T follicular helper cell (primary cell): ENCODE measurements around the gene COLQ.

Experiments
- DNase-seq: peaks from one replicate; pipeline ENCODE4 v3.0.0-alpha.2; 2020; ENCODE audit warnings: low read depth

COLQ gene

DNA sequence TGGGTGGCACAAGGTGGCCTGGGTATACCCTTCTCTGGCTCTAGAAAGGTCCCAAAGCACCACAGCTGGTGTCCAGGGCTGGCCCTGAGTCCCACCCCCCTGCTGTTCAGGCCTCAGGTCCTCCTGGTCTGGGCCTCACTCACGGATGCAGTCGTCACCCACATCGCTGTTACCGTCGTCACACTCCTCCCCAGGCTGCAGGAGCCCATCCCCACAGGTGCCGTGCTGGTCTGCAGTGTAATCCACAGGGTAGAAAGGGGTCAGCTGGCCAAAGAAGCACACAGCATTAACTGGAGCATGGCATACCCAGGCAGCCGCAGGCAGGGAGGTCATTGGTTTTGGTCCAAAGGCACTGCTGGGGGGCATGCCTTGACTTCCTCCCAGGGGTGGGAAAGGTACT lies 65.8 kb downstream of the COLQ start:
- no peak for DNase-seq

GRCh38 chr3:15454965-15455364 lies 66.5 kb downstream of the COLQ start:
- DNase-seq = no peak

DNA sequence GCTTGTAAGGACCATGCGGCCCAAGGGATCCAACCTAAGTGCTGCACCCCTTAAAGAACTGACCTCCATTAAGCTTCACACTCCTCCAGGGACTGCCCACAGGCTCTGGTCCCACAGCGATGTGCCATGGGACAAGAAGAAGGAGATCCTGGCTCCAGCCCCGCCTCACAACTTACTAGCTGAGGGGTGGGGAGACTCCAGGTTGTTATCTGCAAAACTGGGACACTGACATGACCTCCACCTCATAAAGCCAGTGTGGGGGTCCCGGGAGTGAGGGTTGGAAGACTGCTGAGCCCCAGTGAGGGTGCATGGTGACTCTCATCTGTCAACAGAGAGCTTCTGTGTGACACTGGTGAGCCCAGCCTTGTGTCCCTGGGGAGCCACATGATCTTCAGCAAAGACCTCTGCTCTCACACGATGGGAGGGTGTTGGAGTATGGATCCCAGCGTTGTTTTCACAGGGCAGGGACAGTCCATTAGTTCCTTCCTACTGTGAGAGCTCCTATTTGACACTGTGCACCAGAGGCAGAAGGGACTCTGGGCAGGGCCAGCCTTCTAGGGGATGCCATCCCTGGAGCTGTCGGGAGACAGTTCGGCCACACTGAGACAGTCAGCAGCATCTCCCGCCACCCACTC lies 67.4 kb downstream of the COLQ start:
- no peak for DNase-seq

GRCh38 chr3:15453501-15453900 lies 68.0 kb downstream of the COLQ start:
- no peak for DNase-seq

- no peak for DNase-seq
Observed at GRCh38 chr3:15452961-15453360, 68.5 kb downstream of the COLQ start.

- DNase-seq = no peak
Observed at GRCh38 chr3:15452156-15452555, 69.3 kb downstream of the COLQ start.

- DNase-seq = no peak
Observed at GRCh38 chr3:15451216-15452113, 70.0 kb downstream of the COLQ start.

DNA sequence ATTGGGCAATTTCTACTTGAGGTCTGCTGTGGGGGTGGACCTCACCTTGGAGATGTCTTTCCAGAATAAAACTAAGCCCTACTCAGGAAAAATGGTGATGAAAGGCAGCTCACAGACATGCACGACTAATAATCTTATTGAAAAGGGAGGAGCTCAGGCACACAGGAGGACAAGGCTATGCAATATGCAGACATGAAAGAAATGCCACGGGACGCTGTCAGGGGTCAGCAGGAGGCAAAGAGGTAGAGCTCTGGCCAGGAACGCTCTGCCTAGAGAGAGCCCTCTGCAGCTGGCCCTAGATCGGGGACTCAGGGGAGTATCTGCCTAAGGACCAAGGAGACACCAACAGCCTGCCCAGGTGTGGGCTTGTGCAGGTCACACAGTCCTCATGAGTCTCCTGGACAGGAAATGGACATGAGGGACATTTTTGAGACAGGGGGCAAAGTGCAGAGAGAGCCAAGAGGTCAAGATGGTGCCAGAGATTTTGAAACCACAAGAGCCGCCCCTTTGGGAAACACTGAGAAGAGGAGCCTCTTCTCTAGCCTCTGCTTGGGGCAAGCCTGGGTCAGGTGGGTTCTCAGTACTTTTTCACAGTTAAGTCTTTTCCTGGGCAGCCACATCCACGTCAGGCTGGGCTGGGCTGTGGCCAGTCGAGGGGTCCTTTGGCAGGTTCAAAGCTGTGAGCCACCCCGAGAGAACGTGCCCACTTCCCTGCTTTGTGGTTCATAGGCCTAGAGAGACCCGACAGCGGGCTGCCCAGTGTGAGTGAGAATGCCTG lies 70.9 kb downstream of the COLQ start:
- no peak for DNase-seq

DNA sequence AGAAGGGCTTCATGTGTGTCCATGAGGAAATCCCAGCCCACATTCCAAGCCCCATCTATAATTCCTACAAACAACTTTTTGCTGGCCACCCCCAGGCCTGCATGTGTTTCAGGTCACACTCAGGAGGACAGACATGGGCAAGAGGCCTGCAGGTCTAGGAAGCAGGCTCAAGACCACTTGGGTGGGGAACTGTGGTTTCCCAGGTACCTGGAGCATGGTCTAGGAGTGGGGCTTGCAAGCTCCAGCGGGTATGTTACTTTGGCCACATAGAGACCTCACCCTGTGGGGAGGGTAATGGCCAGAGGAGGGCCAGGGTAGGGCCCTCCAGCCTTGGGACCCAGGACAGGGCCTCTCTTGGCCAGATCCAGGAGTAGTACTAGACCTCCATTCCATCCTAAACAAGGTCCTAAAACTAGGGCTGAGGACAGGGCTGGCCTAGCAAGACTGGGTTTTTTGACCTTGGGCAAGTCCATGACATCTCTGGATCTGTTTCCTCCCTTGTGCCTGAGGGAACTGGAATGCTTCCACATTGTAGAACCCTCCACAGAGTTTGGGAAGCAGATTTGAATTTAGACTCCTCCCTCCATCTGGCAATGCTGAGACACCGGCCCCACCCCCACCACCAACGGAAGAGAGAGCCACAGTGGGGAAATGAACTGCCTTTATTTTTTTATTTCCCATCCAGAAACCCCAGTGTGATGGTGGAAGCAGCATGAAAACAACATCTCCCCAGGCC lies 71.8 kb downstream of the COLQ start:
- DNase-seq = no peak

DNA sequence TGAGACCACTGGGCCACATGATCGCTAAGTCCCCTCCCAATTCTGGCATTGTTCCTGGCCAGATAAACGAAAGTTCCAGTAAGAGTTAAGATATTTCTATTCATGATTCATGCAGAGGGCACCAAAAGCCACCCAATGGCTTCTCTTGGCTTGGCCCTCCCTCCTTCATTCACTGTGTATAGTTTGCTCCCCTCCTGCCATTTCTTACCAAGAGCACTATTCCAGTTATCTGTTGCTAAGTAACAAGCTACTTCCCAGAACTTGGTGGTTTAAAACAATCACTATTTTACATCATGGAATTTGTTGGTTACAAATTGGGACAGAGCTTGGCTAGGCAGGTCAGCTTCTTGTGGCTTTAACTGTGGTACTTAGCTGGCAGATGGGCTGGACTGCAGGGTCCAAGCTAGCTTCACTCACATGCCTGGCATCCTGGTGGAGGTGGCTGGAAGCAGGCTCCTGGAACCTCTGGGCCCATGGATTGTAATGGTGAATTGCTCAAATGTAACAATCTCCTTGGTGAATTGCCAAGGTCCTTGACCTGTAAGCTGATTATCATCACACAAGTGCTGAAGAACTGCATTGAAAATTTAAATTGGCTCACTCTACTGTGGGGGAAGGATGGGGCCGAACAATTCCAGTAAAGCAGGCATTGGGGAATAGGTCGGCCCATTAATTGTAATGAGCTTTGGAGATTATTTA lies 77.5 kb downstream of the COLQ start:
- DNase-seq = no peak

GRCh38 chr3:15440891-15441290 lies 80.6 kb downstream of the COLQ start:
- no peak for DNase-seq

DNA sequence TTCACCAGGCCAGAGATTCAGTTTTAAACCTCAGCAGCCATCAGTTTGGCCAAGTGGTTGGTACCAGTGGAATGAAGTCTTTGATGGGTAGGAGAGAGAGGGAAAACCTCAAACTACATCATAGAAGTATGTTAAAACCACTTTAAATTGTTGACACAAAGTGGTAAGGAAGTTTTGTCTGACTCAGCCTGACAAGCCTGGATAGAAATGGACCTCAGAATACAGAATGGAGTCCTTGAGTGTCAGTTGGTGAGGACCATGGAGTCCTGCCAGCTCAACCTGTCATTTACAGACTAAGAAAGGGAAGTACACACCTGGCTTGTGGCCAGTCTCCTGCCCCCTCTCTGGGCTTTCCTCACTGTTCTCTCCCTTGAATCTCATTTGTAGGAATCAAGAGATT lies 82.0 kb downstream of the COLQ start:
- DNase-seq = no peak

- no peak for DNase-seq
Observed at GRCh38 chr3:15438983-15439382, 82.5 kb downstream of the COLQ start.

DNA sequence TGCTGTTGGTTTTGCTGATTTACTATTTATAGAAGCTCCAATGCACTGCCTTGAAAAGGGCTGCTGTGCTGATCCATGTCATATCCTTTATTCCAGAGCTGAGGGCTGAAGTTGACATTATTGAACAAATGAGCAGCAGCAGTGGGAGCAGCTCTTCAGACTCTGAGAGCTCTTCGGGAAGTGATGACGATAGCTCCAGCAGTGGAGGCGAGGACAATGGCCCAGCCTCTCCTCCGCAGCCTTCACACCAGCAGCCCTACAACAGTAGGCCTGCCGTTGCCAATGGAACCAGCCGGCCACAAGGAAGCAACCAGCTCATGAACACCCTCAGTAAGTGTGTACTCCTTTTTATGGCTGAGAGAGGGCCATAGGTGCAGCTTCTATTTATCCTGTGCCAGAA lies 85.3 kb downstream of the COLQ start:
- DNase-seq = no peak

DNA sequence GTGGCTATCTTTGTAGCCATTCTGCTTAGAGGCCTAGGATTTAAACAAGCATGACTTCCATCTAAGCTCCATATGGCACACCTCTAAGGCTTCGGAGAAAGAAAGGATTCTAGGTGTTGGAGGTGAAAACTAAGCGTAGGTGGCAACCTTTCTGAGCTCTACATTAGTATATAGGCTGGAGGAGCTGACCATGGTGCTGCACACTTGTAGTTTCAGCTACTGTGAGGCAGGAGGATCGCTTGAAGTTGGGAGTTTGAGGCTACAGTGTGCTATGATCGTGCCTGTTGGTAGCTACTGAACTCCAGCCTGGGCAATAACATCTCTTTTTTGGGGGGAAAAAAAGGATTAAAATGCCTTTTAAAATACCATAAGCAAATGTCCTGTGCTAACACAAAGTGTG lies 86.8 kb downstream of the COLQ start:
- DNase-seq = no peak

DNA sequence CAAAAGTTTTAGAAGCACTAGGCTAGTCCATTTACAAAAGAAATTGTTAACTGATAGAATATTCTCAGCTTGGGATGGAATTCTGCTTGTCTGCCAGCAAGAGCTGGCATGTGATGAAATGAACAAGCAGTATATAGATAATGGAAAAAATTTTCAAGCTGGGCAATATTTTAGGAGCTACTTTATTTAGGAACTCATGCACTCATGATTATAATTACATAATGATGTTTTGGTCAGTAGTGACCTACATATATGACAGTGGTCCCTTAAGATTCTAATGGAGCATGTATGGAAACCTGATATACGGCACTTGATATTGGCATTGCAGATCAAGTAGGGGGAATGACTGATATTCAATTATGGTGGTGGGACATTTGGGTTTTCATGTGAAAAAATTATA lies 88.0 kb downstream of the COLQ start:
- no peak for DNase-seq

GRCh38 chr3:15431256-15431837 lies 90.2 kb downstream of the COLQ start:
- DNase-seq = no peak

GRCh38 chr3:15430624-15431023 lies 90.9 kb downstream of the COLQ start:
- DNase-seq = no peak

- no peak for DNase-seq
Observed at GRCh38 chr3:15429080-15429479, 92.4 kb downstream of the COLQ start.

DNA sequence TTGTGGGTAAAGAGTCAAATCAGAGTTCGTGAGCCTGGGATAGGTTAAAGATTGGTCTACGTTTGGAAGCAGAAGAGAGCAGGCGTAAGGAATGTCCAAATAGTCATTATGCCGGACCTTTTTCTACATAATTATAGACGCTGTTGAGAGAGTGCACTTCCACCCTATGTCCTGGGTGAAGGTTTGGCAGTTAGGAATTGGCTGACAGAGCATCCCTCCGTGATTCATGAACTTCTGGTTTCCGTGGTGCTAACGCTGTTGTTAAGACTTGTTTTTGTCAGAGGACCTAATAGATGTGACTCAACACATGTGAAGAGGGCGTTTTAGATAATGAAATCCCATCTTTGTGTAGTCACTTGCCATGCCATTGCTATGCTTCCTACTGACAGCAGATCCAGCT lies 93.0 kb downstream of the COLQ start:
- DNase-seq = no peak

DNA sequence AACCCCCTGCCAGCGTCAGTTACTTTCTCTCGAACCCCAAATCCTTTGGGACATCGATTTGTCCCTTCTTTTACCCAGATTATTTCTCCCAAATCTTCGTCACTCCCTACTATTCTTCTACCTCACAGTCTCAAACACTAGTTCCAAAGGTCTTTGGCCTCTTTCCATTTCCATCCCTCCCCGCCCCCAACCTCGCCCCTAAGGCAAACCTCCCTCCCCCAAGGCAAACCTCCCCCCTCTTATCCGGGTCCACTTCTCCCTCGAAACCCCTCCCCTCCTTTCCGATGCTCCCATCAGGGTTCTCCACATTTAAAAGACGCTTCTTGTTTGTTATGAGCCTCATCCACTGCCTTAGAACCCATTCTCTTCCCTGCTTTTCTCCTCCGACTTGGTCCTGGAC lies 93.5 kb downstream of the COLQ start:
- no peak for DNase-seq
